Neural cell (in vitro differentiated cells): Measurements from ENCODE around the gene USP48. TPM values are rescaled to one million over a fixed set of nuclear protein-coding genes. Genes with fewer than 3 reads are reported as not detected.

Experiments used
- H2AFZ ChIP-seq: fragments of 200-600, 300-800 bp; sonication (generic), shearing (Covaris generic); 2 replicates; pipeline ENCODE4 v1.6.0; 2014; ENCODE audit warnings: low read depth, mild to moderate bottlenecking, antibody characterized with exemption, low read length, moderate library complexity
- H3F3A ChIP-seq: fragments of 200-600 bp; shearing (Covaris generic); 2 replicates; pipeline ENCODE4 v1.6.1; 2016; ENCODE audit warnings: mild to moderate bottlenecking, moderate library complexity, mixed read lengths, antibody characterized with exemption, low read length; ENCODE audit not compliant: insufficient read depth, poor library complexity, severe bottlenecking
- H3K27ac ChIP-seq: fragments of 200-600, 300-800 bp; sonication (generic), shearing (Covaris generic); 2 replicates; pipeline ENCODE4 v1.5.1; 2014; ENCODE audit warnings: mild to moderate bottlenecking, low read length, moderate library complexity
- H3K27me3 ChIP-seq: fragments of 300-800, 200-600 bp; sonication (generic), shearing (Covaris generic); 2 replicates; pipeline ENCODE4 v1.6.0; 2014; ENCODE audit warnings: mild to moderate bottlenecking, low read depth, low read length, moderate library complexity; ENCODE audit not compliant: insufficient read depth
- H3K36me3 ChIP-seq: fragments of 300-800, 200-600 bp; sonication (generic), shearing (Covaris generic); 2 replicates; pipeline ENCODE4 v1.5.1; 2014; ENCODE audit warnings: mild to moderate bottlenecking, antibody characterized with exemption, low read length, moderate library complexity; ENCODE audit not compliant: insufficient read depth
- H3K4me2 ChIP-seq: fragments of 300-800, 200-600 bp; sonication (generic), shearing (Covaris generic); 2 replicates; pipeline ENCODE4 v1.6.0; 2014; ENCODE audit warnings: mild to moderate bottlenecking, low read length
- H3K4me3 ChIP-seq: fragments of 300-800, 200-600 bp; sonication (generic), shearing (Covaris generic); 2 replicates; pipeline ENCODE4 v1.5.1; 2014; ENCODE audit warnings: mild to moderate bottlenecking, low read length, moderate library complexity
- H3K79me2 ChIP-seq: fragments of 200-600 bp; shearing (Covaris generic); replicated peaks from 2 replicates; pipeline ENCODE4 v1.6.0; 2014; ENCODE audit warnings: mild to moderate bottlenecking, low read length, moderate library complexity; ENCODE audit not compliant: insufficient read depth
- H3K9ac ChIP-seq: fragments of 300-800, 200-600 bp; sonication (generic), shearing (Covaris generic); 2 replicates; pipeline ENCODE4 v1.6.1; 2016; ENCODE audit warnings: mild to moderate bottlenecking, low read length, mixed read lengths
- H3K9me2 ChIP-seq: fragments of 200-600 bp; shearing (Covaris generic); 2 replicates; pipeline ENCODE4 v1.6.1; 2016; ENCODE audit warnings: mild to moderate bottlenecking, low read length, mixed read lengths; ENCODE audit not compliant: insufficient read depth
- H3K9me3 ChIP-seq: fragments of 200-600, 300-800 bp; sonication (generic), shearing (Covaris generic); 2 replicates; pipeline ENCODE4 v1.6.1; 2016; ENCODE audit warnings: mild to moderate bottlenecking, mixed run types, low read length, moderate library complexity, mixed read lengths
- H4K20me1 ChIP-seq: fragments of 200-600 bp; shearing (Covaris generic); 2 replicates; pipeline ENCODE4 v1.6.1; 2016; ENCODE audit warnings: mild to moderate bottlenecking, mixed run types; ENCODE audit not compliant: insufficient read depth
- CTCF ChIP-seq: fragments of 450-650 bp; IDR thresholded peaks from 2 replicates; pipeline ENCODE4 v1.5.1; 2014; ENCODE audit warnings: antibody characterized with exemption, mild to moderate bottlenecking, moderate library complexity; ENCODE audit not compliant: poor library complexity, severe bottlenecking
- EP300 ChIP-seq: fragments of 450-650 bp; conservative IDR thresholded peaks from 2 replicates; pipeline ENCODE4 v1.6.1; 2014; ENCODE audit warnings: antibody characterized with exemption, mild to moderate bottlenecking, moderate library complexity; ENCODE audit not compliant: poor library complexity, severe bottlenecking
- EZH2 ChIP-seq: fragments of 200-600, 300-800 bp; shearing (Covaris generic), sonication (generic); IDR thresholded peaks from 2 replicates; pipeline ENCODE4 v1.6.1; 2014; ENCODE audit warnings: antibody characterized with exemption, low read length, borderline replicate concordance, mild to moderate bottlenecking; ENCODE audit not compliant: insufficient read depth, poor library complexity, severe bottlenecking
- MXI1 ChIP-seq: fragments of 450-650 bp; conservative IDR thresholded peaks from 2 replicates; pipeline ENCODE4 v1.6.1; 2014; ENCODE audit warnings: antibody characterized with exemption, mild to moderate bottlenecking; ENCODE audit not compliant: poor library complexity, severe bottlenecking
- POLR2AphosphoS5 ChIP-seq: IDR thresholded peaks from 2 replicates; pipeline ENCODE4 v1.6.1; 2012
- RAD21 ChIP-seq: fragments of 450-650 bp; conservative IDR thresholded peaks from 2 replicates; pipeline ENCODE4 v1.6.1; 2014; ENCODE audit warnings: antibody characterized with exemption, mild to moderate bottlenecking, moderate library complexity
- SMC3 ChIP-seq: fragments of 450-650 bp; conservative IDR thresholded peaks from 2 replicates; pipeline ENCODE4 v1.6.1; 2014; ENCODE audit warnings: antibody characterized with exemption, mild to moderate bottlenecking, moderate library complexity; ENCODE audit not compliant: poor library complexity
- TAF1 ChIP-seq: IDR thresholded peaks from 2 replicates; pipeline ENCODE4 v1.6.1; 2012; ENCODE audit warnings: low read depth
- polyA plus RNA-seq: library from polyadenylated mRNA; depleted of rRNA; stranded (reverse); fragments of >200 nt; gene quantifications from 2 replicates; pipeline ENCODE4 v1.2.3, GENCODE V29; 2014
- TF ChIP-seq, protein P1 (sequence below): IDR thresholded peaks from 2 replicates; pipeline ENCODE4 v1.6.1; 2012; ENCODE audit warnings: borderline replicate concordance

USP48 gene
- polyA plus RNA-seq, 1 donor from 2014 or later = 67.2 TPM

DNA sequence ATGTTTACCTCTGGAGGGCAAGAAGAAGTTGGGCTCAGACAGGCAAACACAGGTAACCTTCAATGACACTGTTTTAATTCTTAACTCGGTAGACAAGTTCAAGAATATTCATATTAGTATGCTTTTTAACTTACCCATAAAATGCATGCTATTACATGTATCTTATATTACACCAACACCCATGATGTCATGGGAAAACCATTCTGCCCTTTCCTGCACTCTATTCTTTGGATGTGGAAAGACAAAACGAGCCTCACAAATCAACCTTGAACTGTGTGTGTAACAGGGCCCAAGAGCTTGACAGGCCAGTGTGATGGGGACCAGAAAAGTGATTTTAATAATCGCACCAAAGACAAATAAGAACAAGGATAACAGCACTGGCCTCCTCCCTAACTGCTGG, 91.2 kb downstream of the USP48 start:
- no peaks in the 10 kb centered on the region for H3K9me3 ChIP-seq
- no peaks in the 10 kb centered on the region for H3K27me3 ChIP-seq
- H4K20me1 ChIP-seq = no peaks in the 10 kb centered on the region
- H3K27ac ChIP-seq = no peak overlapping the region
- H3K9me2 ChIP-seq = no peaks in the 10 kb centered on the region
- peaks cover 5% of the 10 kb centered on the region for H3K36me3 ChIP-seq
- TF ChIP-seq CTCF (no peak), RAD21 (no peak), EP300 (no peak), TAF1 (no peak), EZH2 (no peak), SMC3 (no peak), MXI1 (no peak), POLR2AphosphoS5 (no peak)
- TF ChIP-seq, protein P1, sequence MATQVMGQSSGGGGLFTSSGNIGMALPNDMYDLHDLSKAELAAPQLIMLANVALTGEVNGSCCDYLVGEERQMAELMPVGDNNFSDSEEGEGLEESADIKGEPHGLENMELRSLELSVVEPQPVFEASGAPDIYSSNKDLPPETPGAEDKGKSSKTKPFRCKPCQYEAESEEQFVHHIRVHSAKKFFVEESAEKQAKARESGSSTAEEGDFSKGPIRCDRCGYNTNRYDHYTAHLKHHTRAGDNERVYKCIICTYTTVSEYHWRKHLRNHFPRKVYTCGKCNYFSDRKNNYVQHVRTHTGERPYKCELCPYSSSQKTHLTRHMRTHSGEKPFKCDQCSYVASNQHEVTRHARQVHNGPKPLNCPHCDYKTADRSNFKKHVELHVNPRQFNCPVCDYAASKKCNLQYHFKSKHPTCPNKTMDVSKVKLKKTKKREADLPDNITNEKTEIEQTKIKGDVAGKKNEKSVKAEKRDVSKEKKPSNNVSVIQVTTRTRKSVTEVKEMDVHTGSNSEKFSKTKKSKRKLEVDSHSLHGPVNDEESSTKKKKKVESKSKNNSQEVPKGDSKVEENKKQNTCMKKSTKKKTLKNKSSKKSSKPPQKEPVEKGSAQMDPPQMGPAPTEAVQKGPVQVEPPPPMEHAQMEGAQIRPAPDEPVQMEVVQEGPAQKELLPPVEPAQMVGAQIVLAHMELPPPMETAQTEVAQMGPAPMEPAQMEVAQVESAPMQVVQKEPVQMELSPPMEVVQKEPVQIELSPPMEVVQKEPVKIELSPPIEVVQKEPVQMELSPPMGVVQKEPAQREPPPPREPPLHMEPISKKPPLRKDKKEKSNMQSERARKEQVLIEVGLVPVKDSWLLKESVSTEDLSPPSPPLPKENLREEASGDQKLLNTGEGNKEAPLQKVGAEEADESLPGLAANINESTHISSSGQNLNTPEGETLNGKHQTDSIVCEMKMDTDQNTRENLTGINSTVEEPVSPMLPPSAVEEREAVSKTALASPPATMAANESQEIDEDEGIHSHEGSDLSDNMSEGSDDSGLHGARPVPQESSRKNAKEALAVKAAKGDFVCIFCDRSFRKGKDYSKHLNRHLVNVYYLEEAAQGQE = no peak
- H3K9ac ChIP-seq = no peak overlapping the region
- no peaks in the 10 kb centered on the region for H3K79me2 ChIP-seq
- no peak overlapping the region for H2AFZ ChIP-seq
- no peak overlapping the region for H3K4me2 ChIP-seq
- H3F3A ChIP-seq = no peaks in the 10 kb centered on the region
- no peak overlapping the region for H3K4me3 ChIP-seq

DNA sequence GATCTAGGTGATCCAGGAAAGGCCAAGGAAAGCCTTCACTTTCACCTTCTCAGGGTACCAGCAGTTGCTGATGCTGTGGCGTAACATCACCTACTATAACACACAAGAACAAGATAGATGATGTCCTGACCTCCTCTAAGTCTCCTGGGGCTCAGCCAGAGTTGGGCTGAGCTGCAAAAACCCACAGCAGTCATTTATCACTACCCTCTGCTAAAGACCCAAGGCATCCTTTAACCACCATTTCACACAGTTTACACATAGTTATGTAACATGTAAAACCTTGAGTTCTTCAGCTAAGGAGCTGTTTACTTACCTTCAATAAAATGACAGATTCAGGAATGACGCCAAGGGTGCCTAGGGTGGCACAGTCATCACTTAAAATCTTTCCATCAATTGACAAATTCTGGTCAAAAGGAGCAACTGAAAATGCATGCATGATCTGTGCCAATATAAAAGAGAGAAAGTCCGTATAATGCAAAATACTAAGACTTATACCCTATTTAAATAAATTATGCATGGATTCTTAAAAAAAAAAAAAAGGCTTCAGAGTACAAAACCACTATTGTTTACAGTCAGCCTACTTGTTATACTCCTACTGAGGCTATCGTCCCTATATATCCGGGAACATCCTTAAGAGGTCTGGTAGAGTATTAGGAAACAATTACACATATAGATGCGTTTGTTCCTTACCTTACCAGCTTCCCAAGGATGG, 93.1 kb downstream of the USP48 start:
- peaks cover 10% of the 10 kb centered on the region for H3K9me3 ChIP-seq
- no peak overlapping the region for H3K4me3 ChIP-seq
- no peaks in the 10 kb centered on the region for H3F3A ChIP-seq
- H3K36me3 ChIP-seq = peaks cover 5% of the 10 kb centered on the region
- H3K27me3 ChIP-seq = no peaks in the 10 kb centered on the region
- no peak overlapping the region for H3K27ac ChIP-seq
- no peaks in the 10 kb centered on the region for H3K79me2 ChIP-seq
- H3K4me2 ChIP-seq = no peak overlapping the region
- no peak overlapping the region for H2AFZ ChIP-seq
- H3K9ac ChIP-seq = no peak overlapping the region
- H3K9me2 ChIP-seq = no peaks in the 10 kb centered on the region
- TF ChIP-seq POLR2AphosphoS5 = no peak
- TF ChIP-seq, protein P1 = no peak
- no peak for TF ChIP-seq CTCF
- TF ChIP-seq MXI1 = no peak
- no peak for TF ChIP-seq SMC3
- TF ChIP-seq EZH2 = no peak
- TF ChIP-seq TAF1 = no peak
- TF ChIP-seq RAD21 = no peak
- no peak for TF ChIP-seq EP300
- H4K20me1 ChIP-seq = no peaks in the 10 kb centered on the region
